ENCODE results near the gene RAVER1. TPM values are rescaled to one million over a fixed set of nuclear protein-coding genes. Genes with fewer than 3 reads are reported as not detected.
"Not testable (repeated sequence)": the region's sequence is repeated elsewhere in the genome, so short reads cannot be mapped to it uniquely, and the experiment has no call there.

Gene RAVER1, protein sequence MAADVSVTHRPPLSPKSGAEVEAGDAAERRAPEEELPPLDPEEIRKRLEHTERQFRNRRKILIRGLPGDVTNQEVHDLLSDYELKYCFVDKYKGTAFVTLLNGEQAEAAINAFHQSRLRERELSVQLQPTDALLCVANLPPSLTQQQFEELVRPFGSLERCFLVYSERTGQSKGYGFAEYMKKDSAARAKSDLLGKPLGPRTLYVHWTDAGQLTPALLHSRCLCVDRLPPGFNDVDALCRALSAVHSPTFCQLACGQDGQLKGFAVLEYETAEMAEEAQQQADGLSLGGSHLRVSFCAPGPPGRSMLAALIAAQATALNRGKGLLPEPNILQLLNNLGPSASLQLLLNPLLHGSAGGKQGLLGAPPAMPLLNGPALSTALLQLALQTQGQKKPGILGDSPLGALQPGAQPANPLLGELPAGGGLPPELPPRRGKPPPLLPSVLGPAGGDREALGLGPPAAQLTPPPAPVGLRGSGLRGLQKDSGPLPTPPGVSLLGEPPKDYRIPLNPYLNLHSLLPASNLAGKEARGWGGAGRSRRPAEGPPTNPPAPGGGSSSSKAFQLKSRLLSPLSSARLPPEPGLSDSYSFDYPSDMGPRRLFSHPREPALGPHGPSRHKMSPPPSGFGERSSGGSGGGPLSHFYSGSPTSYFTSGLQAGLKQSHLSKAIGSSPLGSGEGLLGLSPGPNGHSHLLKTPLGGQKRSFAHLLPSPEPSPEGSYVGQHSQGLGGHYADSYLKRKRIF
- total RNA-seq (2014; rRNA removed; shearing (Covaris generic)), result 28.3 and 48.3 TPM in 2 replicates
- polyA plus RNA-seq (2015; cell fraction: cytosol; rRNA removed), result 67.0 and 73.3 TPM in 2 replicates
- 55.0 and 65.4 TPM in 2 replicates for polyA plus RNA-seq (2015; cell fraction: nucleus; rRNA removed)

DNA sequence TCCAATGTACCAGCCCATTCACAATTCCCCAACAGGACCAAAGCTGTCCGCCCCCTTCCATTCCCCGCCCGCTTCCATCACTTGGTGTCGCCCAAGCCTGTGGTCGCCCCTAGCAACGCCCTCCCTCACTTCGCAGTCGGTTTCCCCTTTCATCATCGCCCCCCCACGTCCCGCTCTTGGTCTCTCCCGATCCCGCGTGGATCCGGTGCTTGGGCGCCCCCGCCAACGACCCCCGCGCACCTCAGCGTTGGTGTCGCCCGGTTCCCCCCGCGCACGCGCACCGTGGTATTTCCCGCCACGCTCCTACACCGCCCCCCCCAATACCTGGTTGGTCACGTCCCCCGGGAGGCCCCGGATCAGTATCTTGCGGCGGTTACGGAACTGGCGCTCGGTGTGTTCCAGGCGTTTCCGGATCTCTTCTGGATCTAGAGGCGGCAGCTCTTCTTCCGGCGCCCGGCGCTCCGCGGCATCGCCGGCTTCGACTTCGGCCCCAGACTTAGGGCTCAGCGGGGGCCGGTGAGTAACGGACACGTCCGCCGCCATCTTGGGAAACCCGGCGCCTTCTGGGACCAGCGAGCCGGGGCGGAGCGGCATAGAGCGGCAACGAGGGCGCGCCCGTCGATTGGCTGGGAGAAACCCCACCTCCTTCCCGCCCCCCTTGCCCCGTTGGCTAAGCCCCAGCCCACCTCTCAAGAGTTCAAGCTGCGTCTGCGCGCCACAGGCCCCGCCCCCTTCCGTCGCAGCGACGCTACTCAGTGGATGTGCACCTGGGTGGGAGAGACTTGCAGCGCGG is at the start of gene RAVER1:
Gene RAVER1, minus strand, starts transcription at position 565 of the 793 bp plus-strand sequence. Its CDS starts 22 bp downstream, at position 543.
- DNase-seq (ENCODE audit: low read depth), result peak; percentile 90

DNA sequence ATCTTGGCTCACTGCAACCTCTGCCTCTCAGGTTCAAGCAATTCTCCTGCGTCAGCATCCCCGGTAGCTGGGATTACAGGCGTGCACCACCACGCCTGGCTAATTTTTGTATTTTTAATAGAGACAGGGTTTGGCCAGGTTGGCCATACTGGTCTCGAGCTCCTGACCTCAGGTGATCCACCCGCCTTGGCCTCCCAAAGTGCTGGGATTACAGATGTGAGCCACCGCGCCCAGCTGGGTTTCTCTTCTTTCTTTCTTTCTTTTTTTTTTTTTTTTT is 49.8 kb upstream of the RAVER1 start:
- DNase-seq (ENCODE audit: low read depth), result not testable (repeated sequence)

DNA sequence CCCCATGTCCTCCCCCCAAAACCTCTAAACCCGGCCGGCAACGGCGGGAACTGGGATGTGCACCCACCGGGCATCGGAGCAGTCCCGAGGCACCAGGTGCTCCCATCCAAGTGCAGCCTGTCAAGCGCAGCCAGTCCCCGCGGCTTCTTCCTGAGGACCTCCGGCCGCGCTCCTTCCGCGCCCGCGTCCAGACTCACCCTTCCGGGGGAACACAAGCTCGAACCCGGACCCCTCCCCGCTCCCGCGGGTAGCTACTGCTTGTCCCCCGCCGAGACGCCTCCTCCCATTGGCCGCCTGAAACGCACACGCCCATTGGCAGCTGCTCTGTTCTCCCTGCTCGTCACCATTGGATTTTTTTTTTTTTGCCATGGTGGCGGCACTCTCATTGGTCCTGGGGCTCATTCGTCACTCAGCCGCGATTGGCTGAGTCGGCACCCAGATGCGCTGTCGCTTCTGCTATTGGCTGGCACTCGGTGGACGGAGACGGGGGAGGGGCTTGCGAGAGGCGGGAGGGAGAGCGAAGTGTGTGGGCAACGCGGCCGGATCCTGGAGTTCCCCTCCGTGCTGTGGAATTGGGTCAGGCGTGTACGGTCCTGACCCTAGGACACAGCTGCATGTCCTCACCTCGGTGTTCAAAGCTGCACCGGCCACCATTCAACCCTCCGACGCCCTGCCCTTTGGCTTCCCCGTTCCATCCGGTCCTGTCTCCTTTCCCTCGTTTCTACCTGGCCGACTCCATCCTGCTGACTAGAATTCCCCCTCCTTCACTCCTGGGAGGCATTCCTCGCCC is 47.2 kb upstream of the RAVER1 start, which contains the start of gene TYK2:
Gene TYK2, minus strand, starts transcription at position 260 of the 790 bp plus-strand sequence. CDS start 2,166 bp downstream, outside the sequence.
- peak; percentile 99 for DNase-seq (ENCODE audit: low read depth)

DNA sequence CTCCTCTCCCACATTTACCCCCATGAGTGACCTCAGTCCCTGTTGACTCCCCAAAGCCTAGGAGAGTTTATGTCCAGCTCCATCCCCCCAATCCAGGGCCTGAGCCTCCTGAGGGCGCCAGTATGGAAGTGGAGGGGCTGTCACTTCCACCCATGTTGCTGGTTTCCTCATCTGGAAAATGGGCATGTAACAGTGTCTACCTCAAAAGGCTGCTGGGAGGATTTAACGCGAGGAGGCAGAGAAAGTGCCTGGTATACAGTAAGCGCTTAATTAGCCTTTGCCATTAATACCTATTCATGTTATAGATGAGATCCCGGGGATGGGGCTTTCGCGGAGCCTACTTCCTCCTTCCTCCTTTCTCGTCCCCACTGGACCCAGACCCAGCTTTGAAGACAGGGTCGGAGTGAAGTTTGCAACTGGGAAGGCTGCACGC is 46.6 kb upstream of the RAVER1 start:
- no peak for DNase-seq (ENCODE audit: low read depth)

DNA sequence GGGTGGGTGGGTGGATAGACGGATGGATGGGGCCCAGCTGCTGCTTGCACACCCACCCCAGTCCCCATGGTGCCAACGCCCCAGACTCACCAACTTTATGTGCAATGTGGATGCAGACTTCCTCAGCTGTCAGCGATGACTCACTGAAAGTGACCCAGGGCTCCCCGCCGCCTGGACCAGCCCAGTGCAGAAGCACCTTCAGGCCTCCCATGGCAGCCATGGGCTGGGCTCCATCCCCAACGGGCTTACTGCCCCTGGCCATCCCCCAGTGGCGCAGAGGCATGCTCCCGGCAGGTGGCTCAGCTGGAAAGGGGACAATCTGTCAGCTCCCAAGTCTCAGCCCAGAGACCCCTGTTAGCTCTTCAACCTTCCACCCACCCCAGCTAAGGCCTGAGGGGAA is 44.8 kb upstream of the RAVER1 start:
- no peak for DNase-seq (ENCODE audit: low read depth)

DNA sequence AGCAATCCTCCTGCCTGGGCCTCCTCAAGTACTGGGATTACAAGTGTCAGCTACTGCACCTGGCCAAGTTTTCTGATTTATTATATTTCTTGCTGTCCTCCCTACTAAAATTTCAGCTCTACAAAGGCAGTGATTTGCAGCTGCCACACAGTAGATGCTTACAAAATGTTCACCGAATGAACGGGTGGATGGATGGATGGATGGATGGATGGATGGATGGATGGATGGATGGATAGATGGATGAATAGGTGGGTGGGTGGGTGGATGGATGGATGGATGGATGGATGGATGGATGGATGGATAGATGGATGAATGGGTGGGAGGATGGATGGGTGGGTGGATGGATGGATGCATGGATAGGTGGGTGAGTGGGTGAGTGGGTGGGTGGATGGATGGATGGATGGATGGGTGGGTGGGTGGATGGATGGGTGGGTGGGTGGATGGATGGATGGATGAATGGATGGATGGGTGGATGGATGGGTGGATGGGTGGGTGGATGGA is 43.9 kb upstream of the RAVER1 start:
- not testable (repeated sequence) for DNase-seq (ENCODE audit: low read depth)

DNA sequence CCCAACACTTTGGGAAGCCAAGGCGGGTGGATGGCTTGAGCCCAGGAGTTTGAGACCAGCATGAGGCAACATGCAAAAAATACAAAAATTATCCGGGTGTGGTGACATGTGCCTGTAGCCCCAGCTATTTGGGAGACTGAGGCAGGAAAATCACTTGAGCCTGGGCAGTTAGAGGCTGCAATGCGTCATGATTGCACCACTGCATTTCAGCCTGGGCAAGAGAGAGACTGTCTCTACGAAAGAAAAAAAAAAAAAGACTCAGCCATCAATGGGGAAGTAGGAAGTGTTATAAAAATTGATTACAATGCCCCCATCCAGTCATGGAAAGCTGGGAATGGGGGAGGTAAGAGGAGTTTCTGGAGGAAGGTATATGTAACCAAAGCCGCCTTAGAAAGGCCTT is 41.6 kb upstream of the RAVER1 start:
- no peak for DNase-seq (ENCODE audit: low read depth)

DNA sequence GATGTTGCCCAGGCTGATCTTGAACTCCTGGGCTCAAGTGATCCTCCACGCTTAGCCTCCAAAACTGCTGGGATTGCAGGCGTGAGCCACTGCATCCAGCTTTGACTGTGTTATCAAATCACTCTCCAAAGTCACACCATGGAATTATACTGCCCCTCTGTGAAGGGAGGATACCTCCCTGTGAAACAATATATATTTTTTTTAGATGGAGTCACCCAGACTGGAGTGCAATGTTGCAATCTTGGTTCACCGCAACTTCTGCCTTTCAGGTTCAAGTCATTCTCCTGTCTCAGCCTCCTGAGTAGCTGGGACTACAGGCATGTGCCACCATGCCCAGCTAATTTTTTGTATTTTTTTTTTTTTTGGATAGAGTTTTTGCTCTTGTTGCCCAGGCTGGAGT is 39.4 kb upstream of the RAVER1 start:
- no peak for DNase-seq (ENCODE audit: low read depth)

DNA sequence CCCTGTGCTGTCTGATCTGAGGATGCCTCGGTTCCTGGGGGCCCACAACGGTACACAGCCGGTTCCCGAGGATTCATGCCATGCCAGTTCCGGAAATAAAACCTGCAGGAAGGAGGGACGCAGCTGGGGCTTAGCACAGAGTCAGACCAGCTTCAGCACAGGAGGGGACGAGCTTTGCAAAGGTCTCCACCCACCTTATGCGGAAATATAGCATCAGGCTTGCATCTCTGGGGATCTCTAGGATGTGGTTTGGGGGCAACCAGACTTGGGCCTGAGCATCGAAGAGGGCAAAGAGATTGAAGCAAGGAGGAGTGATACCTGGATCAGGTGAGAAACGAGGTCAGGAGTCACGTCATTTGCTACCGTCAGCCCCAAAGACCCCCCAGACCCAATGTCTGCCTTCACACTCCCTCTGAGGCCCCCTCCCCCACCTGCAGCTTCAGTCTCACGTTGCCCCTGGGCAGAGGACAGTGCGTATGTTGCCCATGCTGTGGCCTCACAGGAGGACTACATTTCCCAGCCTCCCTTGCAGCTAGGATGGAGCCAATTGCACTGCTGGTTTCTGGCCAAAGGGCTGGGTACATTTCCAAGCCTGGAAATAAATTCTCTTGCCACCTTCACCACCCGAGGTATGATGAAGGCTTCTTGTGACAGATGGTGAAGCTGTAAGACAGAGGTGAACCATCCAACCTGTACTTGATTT is 34.9 kb upstream of the RAVER1 start:
- DNase-seq (ENCODE audit: low read depth), result no peak

DNA sequence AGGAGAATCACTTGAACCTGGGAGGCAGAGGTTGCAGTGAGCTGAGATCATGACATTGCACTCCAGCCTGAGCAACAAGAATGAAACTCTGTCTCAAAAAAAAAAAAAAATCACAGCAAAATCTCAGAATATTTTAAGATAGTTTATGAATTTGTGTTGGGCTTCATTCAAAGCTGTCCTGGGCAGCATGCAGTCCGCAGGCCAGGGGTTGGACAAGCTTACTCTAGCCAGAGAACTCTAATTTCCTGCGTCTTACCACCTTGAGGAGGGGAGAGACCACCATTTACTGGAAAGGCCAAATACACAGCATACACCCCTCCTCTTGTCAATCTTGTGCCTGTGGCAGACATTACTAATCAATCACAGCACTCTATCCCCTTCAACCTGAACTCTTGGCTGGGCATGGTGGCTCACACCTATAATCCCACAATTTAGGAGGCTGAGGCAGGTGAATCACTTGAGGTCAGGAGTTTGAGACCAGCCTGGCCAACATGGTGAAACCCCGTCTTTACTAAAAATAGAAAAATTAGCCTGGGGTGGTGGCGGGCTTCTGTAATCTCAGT is 33.7 kb upstream of the RAVER1 start:
- DNase-seq (ENCODE audit: low read depth), result not testable (repeated sequence)

DNA sequence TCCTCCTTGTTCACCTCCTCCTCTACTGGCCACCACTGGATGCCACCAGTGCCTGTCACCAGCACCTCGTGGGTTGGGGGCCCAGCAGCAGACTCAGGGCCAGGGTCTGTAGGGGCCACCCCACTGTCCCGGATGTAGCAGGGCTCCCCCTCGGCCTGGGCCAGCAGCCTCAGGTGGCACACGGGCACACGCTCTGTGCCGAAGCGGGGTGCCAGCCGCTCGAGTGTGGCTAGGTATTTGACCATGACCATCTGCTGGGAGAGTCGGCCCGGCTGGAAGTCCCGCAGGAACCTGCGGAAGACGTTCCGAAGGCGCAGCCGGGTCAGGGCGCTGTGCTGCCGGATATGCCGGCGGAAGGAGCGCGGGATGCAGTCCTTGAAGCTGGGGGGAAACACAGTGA is 32.2 kb upstream of the RAVER1 start:
- DNase-seq (ENCODE audit: low read depth), result no peak

DNA sequence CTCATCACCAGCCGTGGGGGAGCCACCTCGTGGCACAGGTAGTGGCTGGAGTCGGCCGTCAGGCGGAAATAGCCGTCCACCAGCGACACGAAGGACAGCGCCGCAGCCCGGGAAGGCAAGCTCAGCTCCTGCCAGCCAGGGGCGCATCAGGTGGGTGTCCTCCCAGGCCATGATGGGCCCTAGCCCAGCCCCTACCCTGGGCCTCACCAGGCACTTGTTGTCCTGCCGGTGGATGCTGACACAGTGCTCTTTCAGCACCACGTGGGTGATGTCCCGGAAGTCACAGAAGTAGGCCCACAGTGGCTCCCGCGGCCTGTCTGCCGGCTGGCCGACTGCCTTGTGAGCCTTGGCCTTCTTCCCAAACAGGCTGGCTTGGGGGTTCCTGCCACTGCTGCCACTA is 31.3 kb upstream of the RAVER1 start:
- DNase-seq (ENCODE audit: low read depth), result no peak

DNA sequence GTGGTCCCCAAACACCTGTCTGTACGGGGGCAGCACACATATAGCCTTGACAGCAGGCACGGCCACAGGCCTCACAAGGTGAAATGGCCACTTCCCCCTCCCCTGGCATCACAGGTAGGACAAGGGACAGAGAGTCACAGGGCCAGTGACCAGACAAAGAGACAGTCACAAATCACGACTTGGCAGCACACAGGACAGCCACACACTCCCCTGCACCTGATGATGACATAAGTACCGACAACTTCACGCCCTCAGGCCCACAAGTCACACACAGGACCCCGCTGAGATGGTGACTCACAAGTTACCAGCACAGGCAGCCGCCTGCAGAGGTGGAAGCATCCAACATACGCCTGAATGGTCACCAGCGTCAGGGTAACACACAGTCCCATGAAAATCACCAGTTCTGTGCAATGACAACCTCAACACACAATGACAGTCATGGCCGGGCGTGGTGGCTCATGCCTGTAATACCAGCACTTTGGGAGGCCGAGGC is 30.5 kb upstream of the RAVER1 start:
- DNase-seq (ENCODE audit: low read depth), result no peak

DNA sequence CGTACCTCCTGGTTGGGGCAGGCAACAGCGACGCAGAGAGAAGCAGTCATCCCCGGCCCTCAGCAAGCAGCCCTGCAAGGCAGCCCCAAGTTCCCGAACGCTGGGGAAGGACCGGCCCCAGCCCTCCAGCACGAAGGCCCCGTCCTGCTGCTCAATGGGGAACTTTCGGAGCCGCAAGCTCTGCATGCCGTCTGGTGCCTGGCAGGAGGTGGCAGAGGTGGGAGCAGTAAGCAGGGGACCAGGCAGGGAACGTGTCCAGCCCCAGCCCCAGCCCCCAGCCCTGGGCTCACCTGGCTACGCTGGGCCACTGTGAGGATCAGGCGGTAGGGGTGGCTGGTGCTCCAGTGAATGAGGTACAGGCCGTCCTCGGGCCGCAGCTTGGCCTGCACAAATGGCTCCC is 28.9 kb upstream of the RAVER1 start:
- DNase-seq (ENCODE audit: low read depth), result no peak

DNA sequence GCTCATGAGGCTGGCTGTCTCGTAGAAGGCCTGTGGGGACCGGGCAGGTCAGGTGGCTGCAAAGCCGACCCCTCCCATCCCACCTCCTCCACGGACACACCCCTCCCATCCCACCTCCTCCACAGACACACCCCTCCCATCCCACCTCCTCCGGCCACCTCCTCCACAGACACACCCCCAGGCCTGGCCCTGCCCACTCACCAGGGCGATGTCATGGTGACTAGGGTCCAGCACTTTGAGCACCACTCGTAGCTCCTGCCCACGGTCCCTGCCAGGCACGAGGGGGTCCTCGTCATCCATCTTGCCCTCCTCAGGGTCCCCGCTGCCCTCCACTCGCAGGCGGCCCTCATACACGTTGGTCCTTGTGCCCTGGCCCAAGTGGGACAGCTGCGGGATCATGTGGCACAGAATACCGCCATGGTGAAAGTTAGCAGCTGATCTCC is 28.3 kb upstream of the RAVER1 start:
- no peak for DNase-seq (ENCODE audit: low read depth)

DNA sequence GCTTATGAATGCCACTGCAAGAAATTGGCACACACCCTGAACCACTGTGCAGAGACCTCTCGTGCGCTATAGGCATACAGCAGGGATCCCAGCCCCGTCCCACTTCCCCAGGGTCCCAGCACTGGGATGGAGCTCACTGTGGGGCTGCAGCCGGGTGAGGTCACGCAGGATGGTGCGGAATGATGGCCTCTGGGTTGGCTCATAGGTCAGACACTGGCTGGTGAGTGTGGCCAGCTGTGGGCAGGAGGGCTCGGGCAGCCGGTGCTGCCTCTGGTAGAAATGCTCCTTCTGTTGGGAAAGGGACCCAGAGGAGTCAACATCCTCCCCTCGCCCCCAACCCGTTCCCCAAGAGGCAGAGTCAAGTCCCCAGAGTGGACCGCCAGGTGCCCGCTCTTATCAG is 23.1 kb upstream of the RAVER1 start:
- no peak for DNase-seq (ENCODE audit: low read depth)

DNA sequence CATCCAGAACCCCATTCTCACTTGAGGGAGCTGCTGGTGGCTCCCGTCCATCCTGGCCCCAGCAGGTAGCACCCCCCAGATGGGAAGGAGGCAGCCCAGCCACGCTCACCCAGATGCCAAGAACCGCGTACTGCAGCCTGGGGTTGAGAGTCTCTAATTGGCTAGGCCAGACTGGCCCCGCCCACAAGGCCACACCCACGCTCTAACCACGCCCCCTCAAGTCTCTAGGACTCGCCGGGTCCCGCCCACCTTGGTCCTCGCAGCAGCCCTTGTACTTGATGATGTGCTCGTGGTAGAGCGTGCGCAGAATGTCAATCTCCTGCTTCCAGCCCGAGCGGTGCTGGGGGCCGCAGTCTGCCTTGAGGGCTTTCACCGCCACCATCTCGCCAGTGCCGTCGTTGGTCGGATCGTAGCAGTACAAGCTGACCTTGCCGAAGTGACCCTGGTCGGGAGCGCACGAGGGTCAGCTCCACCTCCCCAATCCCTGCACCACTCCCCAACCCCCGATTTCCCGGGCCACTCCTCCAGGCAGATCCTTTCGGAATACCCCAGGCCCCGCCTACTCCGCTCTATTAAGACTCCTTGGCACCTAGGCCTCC is 20.6 kb upstream of the RAVER1 start:
- no peak for DNase-seq (ENCODE audit: low read depth)

DNA sequence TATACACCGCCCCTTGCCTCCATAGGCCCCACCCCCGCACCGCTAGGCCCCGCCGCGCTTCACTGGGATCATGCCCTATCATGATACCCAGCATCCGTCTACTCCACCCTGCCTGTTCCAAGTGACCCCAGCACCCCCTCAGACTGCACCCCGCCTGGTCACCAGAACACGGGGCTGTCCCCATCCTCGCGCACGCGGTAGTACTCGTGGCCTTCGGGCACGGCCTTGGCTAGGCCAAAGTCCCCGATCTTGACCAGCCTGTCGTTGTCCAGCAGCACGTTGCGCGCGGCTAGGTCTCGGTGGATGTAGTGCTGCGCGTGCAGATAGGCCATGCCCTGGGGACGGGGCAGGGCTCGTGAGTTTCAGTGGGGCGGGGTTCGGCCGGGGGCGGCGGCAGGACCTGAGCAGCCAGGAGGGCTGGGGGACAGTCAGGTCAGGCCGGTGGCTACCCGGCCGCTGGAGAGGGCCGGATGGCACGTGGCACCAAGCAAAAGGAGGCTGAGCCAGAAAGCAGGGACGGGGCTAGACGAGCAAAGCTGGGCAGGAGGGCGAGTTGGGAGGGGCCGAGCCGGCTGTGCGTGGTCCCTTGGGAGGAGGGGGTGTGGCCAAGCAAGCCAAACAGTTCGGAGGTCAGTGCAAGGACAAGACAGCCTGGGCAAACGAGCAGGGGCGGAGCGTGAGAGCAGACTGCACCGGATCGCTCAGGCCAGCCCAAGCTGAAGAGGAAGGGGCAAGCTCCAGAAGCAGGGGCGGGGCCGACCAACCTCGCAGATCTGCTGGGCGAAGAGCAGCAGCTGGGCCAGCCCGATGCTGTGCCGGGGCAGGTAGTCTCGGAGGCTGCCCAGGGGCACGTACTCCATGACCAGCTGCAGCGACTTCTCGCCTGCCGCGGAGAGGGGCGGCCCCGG is 19.7 kb upstream of the RAVER1 start:
- DNase-seq (ENCODE audit: low read depth), result no peak
